Smooth muscle cell (in vitro differentiated cells): Measurements from ENCODE around the gene DCK. TPM values are rescaled to one million over a fixed set of nuclear protein-coding genes. Genes with fewer than 3 reads are reported as not detected.

ENCODE experiments used
- DNase-seq: peaks from one replicate; lab custom pipeline; 2025; ENCODE audit not compliant: unreplicated experiment; lab: John Stamatoyannopoulos, UW
- H2AFZ ChIP-seq: fragments of 200-600 bp; sonication (generic); 2 replicates; pipeline ENCODE4 v1.6.0; 2016; ENCODE audit warnings: antibody characterized with exemption, low read depth, mild to moderate bottlenecking
- H3F3A ChIP-seq: fragments of 200-600 bp; sonication (generic); 2 replicates; pipeline ENCODE4 v1.6.0; 2017; ENCODE audit warnings: antibody characterized with exemption, low read depth
- H3K27ac ChIP-seq: fragments of 200-600 bp; sonication (generic); 2 replicates; pipeline ENCODE4 v1.5.1; 2016; ENCODE audit warnings: low read depth, mild to moderate bottlenecking
- H3K27me3 ChIP-seq: fragments of 200-600 bp; sonication (generic); 2 replicates; pipeline ENCODE4 v1.6.1; 2016; ENCODE audit warnings: low read depth, mild to moderate bottlenecking
- H3K36me3 ChIP-seq: fragments of 200-600 bp; sonication (generic); 2 replicates; pipeline ENCODE4 v1.5.1; 2016; ENCODE audit warnings: low read depth
- H3K4me1 ChIP-seq: fragments of 200-600 bp; sonication (generic); 2 replicates; pipeline ENCODE4 v1.5.1; 2016; ENCODE audit warnings: low read depth
- H3K4me2 ChIP-seq: fragments of 200-600 bp; sonication (generic); 2 replicates; pipeline ENCODE4 v1.6.0; 2016; ENCODE audit warnings: mild to moderate bottlenecking
- H3K4me3 ChIP-seq: fragments of 200-600 bp; sonication (generic); 2 replicates; pipeline ENCODE4 v1.5.1; 2016; ENCODE audit warnings: mild to moderate bottlenecking
- H3K79me2 ChIP-seq: fragments of 200-600 bp; sonication (generic); 2 replicates; pipeline ENCODE4 v1.6.0; 2016; ENCODE audit warnings: low read depth, mild to moderate bottlenecking
- H3K9ac ChIP-seq: fragments of 200-600 bp; sonication (generic); 2 replicates; pipeline ENCODE4 v1.6.0; 2016; ENCODE audit warnings: low read depth
- H3K9me3 ChIP-seq: fragments of 200-600 bp; sonication (generic); replicated peaks from 2 replicates; pipeline ENCODE4 v1.5.1; 2016; ENCODE audit warnings: low read depth
- H4K20me1 ChIP-seq: fragments of 200-600 bp; sonication (generic); 2 replicates; pipeline ENCODE4 v1.6.0; 2016; ENCODE audit warnings: low read depth
- CTCF ChIP-seq: fragments of 200-600 bp; sonication (generic); IDR thresholded peaks from 2 replicates; pipeline ENCODE4 v1.5.1; 2017; ENCODE audit warnings: borderline replicate concordance, mild to moderate bottlenecking, antibody characterized with exemption; ENCODE audit not compliant: insufficient read depth, poor library complexity, severe bottlenecking
- WGBS: methylation state at CpG from one replicate; pipeline ENCODE4 v1.1.7; 2016; ENCODE audit warnings: low lambda C conversion rate; 5-methylcytosine and 5-hydroxymethylcytosine counted together
- polyA plus RNA-seq: library from polyadenylated mRNA; unstranded; fragments of >200 nt; fragmentation: Nextera tagmentation; extraction: Ambion mirVana; gene quantifications from 2 replicates; pipeline ENCODE4 v1.2.1, GENCODE V29; 2016
- total RNA-seq: library from RNA; depleted of rRNA; stranded (reverse); fragments of >200 nt; gene quantifications from 2 replicates; pipeline ENCODE4 v1.2.3, GENCODE V29; 2014

The DCK gene
- total and polyA plus RNA-seq, 2 experiments from 2014 or later, result 18.8 to 28.9 TPM

GRCh38 chr4:71069063-71069462, 75.6 kb downstream of the DCK start:
- Histone ChIP-seq H3K4me2 (no peak overlapping the region), H3K79me2 (no peaks in the 10 kb centered on the region), H3K27ac (no peak overlapping the region), H3F3A (no peaks in the 10 kb centered on the region), H3K27me3 (peaks cover 5% of the 10 kb centered on the region), H3K9me3 (no peaks in the 10 kb centered on the region), H3K4me3 (no peak overlapping the region), H4K20me1 (no peaks in the 10 kb centered on the region), H3K36me3 (no peaks in the 10 kb centered on the region), H2AFZ (no peak overlapping the region), H3K4me1 (no peaks in the 10 kb centered on the region), H3K9ac (no peak overlapping the region)
- DNase-seq, result no peak
- TF ChIP-seq CTCF, result no peak
- WGBS, result 82% methylated on average over 1 of the region's 1 CpG

GRCh38 chr4:71070015-71070414, 76.6 kb downstream of the DCK start:
- Histone ChIP-seq H3K4me2 (no peak overlapping the region), H3K27me3 (peaks cover 5% of the 10 kb centered on the region), H3K36me3 (no peaks in the 10 kb centered on the region), H3K27ac (no peak overlapping the region), H4K20me1 (no peaks in the 10 kb centered on the region), H3K9me3 (no peaks in the 10 kb centered on the region), H3K79me2 (no peaks in the 10 kb centered on the region), H2AFZ (no peak overlapping the region), H3K4me3 (no peak overlapping the region), H3F3A (no peaks in the 10 kb centered on the region), H3K4me1 (no peaks in the 10 kb centered on the region), H3K9ac (no peak overlapping the region)
- 97% methylated on average over 1 of the region's 1 CpG for WGBS
- DNase-seq, result no peak
- no peak for TF ChIP-seq CTCF

- no peak overlapping the region for H3K4me2 ChIP-seq
- no peak overlapping the region for H3K27ac ChIP-seq
- no peak overlapping the region for H2AFZ ChIP-seq
- no peak for DNase-seq
- no peak overlapping the region for H3K9ac ChIP-seq
- no peaks in the 10 kb centered on the region for H4K20me1 ChIP-seq
- no peak overlapping the region for H3K4me3 ChIP-seq
- H3F3A ChIP-seq, result no peaks in the 10 kb centered on the region
- WGBS, result 84% methylated on average over 10 of the region's 10 CpGs
- H3K36me3 ChIP-seq, result no peaks in the 10 kb centered on the region
- H3K79me2 ChIP-seq, result no peaks in the 10 kb centered on the region
- H3K27me3 ChIP-seq, result peaks cover 5% of the 10 kb centered on the region
- no peaks in the 10 kb centered on the region for H3K9me3 ChIP-seq
- no peaks in the 10 kb centered on the region for H3K4me1 ChIP-seq
- TF ChIP-seq CTCF, result no peak
These were observed 81.2 kb downstream of the DCK start for GRCh38 chr4:71074452-71075299.

Other genes starting within 250 kb of the DCK start
- gene GRSF1, start 153.8 kb upstream of the DCK start, total RNA-seq, result 109 and 120 TPM in 2 replicates
- gene GRSF1, start 153.8 kb upstream of the DCK start, polyA plus RNA-seq, result 105 and 117 TPM in 2 replicates
- 18.3 and 23.7 TPM in 2 replicates for gene MOB1B, start 91.3 kb upstream of the DCK start, total RNA-seq
- 3.4 and 4.4 TPM in 2 replicates for gene MOB1B, start 91.3 kb upstream of the DCK start, polyA plus RNA-seq